ENCODE data around the gene CHST11.

GRCh38 chr12:104659058-104659457 is 202.3 kb downstream of the CHST11 start:
- TF ChIP-seq CTCF (conservative IDR thresholded peaks at IDR 0.05; ENCODE audit: low read depth, low read length) (no peak), POLR2A (IDR thresholded peaks at IDR 0.05; ENCODE audit: low read depth, low read length) (no peak), BHLHE40 (IDR thresholded peaks at IDR 0.05; ENCODE audit: low read depth, low read length) (no peak), MAFK (IDR thresholded peaks at IDR 0.05; ENCODE audit: low read depth, low read length) (no peak), NFE2L2 (IDR thresholded peaks at IDR 0.05; ENCODE audit: low read depth, low read length) (no peak), RFX5 (IDR thresholded peaks at IDR 0.05; ENCODE audit: low read depth, low read length) (no peak), MAZ (IDR thresholded peaks at IDR 0.05; ENCODE audit: borderline replicate concordance, low read depth, low read length) (no peak), SMC3 (IDR thresholded peaks at IDR 0.05; ENCODE audit: low read depth, low read length) (no peak), CHD1 (IDR thresholded peaks at IDR 0.05; ENCODE audit: low read depth, low read length) (no peak), USF2 (IDR thresholded peaks at IDR 0.05; ENCODE audit: low read depth, low read length) (no peak), CEBPB (IDR thresholded peaks at IDR 0.05; ENCODE audit: low read depth, low read length) (no peak), MXI1 (IDR thresholded peaks at IDR 0.05; ENCODE audit: borderline replicate concordance, low read depth, low read length) (no peak), RCOR1 (IDR thresholded peaks at IDR 0.05; ENCODE audit: insufficient replicate concordance, low read length) (no peak), RAD21 (IDR thresholded peaks at IDR 0.05; ENCODE audit: low read length) (no peak)
